Bladder microvascular endothelial cell (primary cell): Measurements from ENCODE around the gene PTPDC1. TPM values are rescaled to one million over a fixed set of nuclear protein-coding genes. Genes with fewer than 3 reads are reported as not detected.

Experiments
- total RNA-seq: library from RNA; depleted of rRNA; stranded (reverse); fragments of >200 nt; gene quantifications from 2 replicates; pipeline ENCODE4 v1.2.3, GENCODE V29; 2014

PTPDC1 gene
- total RNA-seq, result 5.3 and 8.0 TPM in 2 replicates

GRCh38 chr9:94084314-94084713, at the start of gene PTPDC1:
PTPDC1 (plus strand) TSS chr9:94084464; CDS start chr9:94084531, 67 bp downstream.

Other genes with a start within 250 kb of the PTPDC1 start
- not detected in 2 replicates for gene BARX1, start 129.1 kb upstream of the PTPDC1 start, total RNA-seq
- gene ZNF169, start 174.8 kb downstream of the PTPDC1 start, total RNA-seq, result 3.6 and 6.7 TPM in 2 replicates
- not detected in 2 replicates for gene NUTM2F, start 244.2 kb downstream of the PTPDC1 start, total RNA-seq